WI38 (cell line): ENCODE measurements around the gene GAST.
"Not testable (repeated sequence)": the region's sequence is repeated elsewhere in the genome, so short reads cannot be mapped to it uniquely, and the experiment has no call there.

Source experiments
- H3K4me3 ChIP-seq: 2 replicates; pipeline ENCODE4 v1.5.1; 2011; ENCODE audit warnings: low read depth, mild to moderate bottlenecking, control low read depth, low read length
- TF ChIP-seq, protein P1 (sequence below): IDR thresholded peaks from 2 replicates; pipeline ENCODE4 v1.5.1; 2012; ENCODE audit warnings: low read depth, mild to moderate bottlenecking, control low read depth, low read length

Gene GAST

DNA sequence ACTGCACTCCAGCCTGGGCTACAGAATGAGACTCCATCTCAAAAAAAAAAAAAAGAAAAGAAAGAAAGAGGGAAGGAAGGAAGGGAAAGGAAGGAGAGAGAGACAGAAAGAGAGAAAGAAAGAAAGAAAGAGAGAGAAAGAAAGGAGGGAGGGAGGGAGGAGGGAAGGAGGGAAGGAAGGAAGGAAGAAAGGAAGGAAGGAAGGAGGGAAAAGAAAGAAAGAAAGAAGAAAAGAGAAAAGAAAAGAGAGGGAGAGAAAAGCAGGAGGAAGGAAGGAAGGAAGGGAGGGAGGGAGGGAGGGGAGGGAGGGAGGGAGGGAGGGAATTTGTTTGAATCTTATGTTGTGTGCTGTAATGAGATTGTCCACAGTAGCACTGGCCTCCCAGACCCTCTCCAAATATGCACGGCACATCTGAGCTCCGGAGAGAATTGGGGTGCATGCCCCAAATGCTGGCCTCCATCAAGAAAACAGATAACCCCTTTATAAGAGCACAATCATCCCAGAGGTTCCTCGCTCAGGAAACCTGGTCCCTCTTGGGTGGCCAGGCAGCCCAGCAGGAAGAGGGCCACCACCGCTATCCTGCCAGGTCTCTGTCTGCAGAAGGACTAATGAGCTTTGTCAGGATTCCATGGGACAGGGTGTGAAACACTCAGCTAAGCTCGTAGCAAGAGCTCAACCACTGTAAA is 32.2 kb upstream of the GAST start:
- H3K4me3 ChIP-seq: no peak overlapping the region
- TF ChIP-seq, protein P1, sequence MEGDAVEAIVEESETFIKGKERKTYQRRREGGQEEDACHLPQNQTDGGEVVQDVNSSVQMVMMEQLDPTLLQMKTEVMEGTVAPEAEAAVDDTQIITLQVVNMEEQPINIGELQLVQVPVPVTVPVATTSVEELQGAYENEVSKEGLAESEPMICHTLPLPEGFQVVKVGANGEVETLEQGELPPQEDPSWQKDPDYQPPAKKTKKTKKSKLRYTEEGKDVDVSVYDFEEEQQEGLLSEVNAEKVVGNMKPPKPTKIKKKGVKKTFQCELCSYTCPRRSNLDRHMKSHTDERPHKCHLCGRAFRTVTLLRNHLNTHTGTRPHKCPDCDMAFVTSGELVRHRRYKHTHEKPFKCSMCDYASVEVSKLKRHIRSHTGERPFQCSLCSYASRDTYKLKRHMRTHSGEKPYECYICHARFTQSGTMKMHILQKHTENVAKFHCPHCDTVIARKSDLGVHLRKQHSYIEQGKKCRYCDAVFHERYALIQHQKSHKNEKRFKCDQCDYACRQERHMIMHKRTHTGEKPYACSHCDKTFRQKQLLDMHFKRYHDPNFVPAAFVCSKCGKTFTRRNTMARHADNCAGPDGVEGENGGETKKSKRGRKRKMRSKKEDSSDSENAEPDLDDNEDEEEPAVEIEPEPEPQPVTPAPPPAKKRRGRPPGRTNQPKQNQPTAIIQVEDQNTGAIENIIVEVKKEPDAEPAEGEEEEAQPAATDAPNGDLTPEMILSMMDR: no peak

DNA sequence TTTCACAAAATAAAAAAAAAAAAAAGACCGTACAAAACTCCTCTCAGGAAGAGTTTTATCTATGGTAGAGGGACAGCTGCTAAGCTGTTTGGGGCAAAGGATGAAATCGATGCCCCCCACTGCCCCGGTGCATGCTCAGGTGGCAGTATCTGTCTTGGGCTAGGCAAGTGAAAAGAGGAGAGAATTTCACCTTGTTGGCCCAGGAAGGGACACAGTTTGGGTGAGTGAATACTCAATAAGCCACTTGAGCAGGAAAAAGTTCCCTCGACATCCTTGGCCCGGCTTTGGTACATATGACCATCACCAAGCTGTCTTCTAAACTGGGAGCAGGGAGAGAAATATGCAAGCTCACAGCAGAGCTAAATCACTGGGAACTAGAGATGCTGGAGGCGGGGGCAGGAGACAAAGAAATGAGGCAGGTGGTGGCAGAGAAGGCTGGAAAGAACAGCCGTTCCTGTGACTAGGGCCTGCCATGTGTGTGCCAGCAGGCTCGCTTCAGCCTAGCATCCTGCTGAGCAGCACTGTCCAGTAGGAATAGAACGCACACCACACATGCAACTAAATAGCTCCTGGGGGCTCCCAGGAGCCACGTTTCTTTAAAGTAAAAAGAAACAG is 31.6 kb upstream of the GAST start:
- TF ChIP-seq, protein P1: no peak
- H3K4me3 ChIP-seq: no peak overlapping the region

DNA sequence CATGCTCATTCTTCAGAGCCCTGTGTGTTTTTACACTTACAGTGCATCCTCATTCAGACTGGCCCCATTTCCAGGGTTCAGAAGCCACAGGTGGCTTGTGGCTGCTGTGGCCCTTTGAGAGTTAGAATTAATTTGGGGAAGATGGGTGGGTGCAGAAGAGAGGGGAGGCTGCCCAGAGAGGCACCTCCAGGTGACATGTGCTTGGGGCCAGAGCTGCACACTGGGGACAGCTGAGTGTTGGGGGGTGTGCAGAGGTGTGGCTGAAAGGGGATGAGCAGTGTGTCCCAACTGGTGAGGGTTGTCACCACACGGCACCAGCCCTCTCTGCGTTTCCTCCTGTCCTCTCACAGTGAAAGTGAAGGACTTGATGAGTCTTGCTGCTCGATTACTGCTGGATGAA is 30.4 kb upstream of the GAST start:
- TF ChIP-seq, protein P1: no peak
- H3K4me3 ChIP-seq: no peak overlapping the region

DNA sequence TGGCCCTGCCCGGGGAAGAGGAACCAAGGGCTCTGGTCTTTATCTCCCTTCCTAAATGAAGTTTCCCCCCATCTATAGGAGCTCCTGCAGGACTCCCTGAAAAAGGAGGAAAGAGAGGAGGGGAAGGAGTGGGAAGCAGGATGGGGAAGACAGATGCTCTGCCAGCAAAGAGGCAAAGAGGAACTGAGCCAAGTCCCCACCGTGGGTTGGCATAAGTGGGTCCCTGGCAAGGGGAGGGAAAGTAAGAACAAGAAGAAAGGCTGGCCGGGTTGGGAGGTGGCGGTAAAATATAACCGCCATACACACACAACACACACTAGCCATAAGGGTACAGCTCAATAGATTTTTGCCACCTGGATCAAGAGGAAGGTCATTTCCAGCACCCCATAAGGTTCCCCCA is 29.5 kb upstream of the GAST start:
- TF ChIP-seq, protein P1: no peak
- no peak overlapping the region for H3K4me3 ChIP-seq

DNA sequence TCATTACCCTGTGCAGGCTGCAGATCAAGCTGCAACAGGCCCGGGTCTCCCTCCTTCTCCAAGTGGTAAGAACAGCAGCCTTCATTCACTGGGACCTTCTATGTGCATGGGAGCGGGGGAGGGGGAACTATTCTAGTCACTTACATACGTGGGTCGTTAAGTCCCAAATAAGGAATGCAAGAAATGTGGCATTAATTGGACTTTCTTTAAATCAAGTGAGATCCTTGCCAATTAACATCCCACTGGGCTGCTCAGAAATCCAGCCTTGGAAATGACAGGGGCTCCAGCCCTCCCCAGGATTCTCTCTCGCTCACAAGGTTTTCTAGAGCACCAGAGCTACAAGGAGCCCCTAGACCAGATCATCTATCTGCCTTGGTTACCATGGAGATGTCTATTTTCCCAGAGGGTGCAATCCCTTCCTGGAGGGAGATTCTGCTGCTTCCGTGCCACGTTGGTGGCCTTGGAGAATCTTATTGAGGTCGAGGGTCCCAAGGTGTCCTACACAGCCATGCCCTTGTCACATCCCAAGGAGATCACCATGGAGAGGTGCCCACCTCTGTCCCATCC is 28.6 kb upstream of the GAST start:
- TF ChIP-seq, protein P1: no peak
- H3K4me3 ChIP-seq: no peak overlapping the region

DNA sequence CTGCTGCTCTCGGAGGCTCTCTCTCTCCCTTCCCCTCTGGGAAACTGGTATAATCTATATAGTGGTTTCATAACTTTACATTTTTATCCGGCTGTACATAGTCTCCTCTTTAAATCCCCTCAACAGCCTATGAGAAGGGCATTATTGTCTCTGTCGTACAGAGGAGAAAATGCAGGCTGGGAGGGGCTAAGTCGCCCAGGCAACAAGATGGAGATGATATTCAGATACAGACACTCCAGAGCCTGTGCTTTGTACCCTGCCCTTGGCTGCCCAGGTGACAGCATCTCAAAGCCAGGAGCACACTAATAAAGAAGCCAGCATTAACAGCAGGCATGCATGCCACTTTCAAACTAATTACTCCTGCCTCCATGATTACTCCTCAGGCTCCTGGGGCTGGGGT is 28.1 kb upstream of the GAST start:
- no peak overlapping the region for H3K4me3 ChIP-seq
- TF ChIP-seq, protein P1: no peak

DNA sequence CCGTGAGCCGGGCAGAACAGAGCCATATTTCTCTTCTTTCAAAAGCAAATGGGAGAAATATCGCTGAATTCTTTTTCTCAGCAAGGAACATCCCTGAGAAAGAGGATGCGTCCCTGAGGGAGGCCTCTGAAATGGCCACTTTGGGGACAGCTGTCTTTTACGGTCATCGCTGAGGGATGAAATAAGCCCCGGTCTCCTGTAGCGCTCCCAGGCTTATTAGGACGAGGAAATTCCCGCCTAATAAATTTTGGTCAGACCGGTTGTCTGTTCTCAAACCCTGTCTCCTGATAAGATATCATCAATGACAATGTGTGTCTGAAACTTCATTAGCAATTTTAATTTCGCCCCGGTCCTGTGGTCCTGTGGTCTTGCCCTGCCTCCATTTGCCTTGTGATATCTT is 26.4 kb upstream of the GAST start:
- not testable (repeated sequence) for H3K4me3 ChIP-seq

DNA sequence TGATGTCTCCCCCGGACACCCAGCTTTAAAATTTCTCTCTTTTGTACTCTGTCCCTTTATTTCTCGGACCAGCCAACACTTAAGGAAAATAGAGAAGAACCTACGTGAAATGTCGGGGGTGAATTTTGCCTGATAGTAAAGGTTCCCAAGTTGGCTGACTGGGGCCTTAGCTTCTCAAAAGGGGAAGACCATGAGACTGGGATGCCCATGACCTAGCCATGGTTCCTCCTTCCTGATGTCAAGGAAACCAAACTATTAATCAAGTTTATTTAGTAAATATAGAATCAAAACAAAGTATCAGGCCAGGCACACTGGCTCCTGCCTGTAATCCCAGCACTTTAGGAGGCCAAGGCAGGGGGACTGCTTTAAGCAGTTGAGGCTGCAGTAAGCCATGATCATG is 25.9 kb upstream of the GAST start:
- H3K4me3 ChIP-seq: no peak overlapping the region
- TF ChIP-seq, protein P1: no peak
